ENCODE results near the gene S100A4.
A peak's percentile ranks its signal among the peaks of the same experiment; 100 is the strongest.
"Not testable (repeated sequence)": the region's sequence is repeated elsewhere in the genome, so short reads cannot be mapped to it uniquely, and the experiment has no call there.

The S100A4 gene

DNA sequence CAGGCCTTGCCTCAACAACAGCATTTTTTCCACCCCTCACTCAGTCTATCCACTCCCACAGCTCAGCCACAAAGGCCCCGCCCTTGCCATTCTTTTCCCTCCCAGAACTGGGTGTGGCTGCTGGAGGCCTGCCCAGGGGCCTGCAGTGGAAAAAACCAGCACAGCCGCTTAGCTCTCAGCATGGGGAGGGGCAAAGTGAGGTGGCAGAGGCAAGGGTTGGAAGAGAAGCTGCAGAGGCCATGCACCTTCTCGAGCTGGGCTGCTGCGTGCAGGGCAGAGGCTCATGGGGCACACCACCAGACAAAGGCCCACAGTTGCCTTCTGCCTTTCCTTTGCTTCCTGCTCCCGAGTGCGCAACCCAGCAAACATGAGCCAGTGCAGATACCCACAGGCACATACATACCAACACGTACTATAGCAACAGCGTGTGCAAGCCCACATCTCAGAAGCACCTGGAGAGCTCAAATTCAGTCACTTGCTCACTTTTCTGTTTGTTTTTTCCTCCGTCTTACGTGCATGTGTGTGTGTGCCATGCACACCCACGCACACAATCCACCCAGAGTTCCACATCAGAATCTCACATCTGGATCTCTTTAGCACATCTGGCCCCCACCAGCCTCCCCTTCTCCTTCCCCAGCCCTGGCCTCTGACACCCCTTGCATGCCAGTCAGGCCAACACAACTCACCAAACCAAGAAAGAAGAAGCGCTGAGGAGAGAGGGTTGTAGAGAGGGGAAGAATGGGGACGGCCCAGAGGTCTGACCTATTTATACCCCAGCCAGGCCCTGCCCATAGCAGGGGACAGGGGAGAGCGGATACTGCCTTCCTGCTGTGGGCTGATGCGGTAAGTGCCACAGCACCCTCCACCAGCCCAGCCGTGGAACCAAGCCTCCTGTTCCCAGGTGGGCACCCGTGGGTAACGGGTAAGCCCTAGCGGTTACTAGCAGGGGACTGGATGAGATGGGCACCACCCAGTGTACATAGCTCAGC, at the start of gene S100A4:
Gene S100A4, minus strand, starts transcription at position 740 of the 989 bp plus-strand sequence. CDS start 1,012 bp downstream, outside the sequence.
- peak; percentile 79 to 89 for DNase-seq

DNA sequence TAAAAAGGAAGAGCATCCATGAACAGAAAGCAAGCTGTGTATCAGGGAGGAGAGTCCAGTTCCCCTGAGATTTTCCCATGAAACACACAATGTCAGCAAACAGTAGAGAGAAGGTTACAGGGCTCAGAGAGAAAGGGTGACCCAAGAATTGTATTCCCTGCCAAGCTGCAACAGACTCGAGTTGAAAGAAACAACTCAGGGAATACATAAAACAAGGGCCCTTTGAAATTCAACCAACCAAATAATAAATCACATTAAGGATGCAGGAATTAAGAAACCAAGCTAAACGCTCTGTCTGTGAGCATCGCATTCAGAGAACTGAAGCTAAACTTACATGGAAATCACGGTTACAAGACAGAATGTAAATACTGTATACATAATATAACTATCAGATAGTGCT, 47.1 kb upstream of the S100A4 start:
- DNase-seq, result no peak

DNA sequence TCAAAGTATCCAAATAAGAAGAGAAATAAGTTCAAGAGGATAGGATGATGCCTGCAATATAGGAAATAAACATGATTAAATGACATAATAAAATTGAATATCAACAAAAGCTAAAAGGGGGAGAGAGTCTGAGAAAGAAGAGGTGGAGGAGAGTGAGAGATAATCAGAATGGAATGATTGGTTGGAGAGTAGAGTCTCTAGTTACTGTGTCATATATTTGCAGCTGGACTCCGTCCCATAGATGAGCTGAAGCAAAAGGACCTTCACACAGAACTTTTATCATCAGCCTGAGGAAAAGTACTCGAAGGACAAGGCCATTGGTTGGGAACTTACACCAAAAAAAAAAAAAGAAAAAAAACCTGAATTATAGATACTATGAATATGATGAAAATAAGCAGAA, 42.9 kb upstream of the S100A4 start:
- DNase-seq, result no peak

DNA sequence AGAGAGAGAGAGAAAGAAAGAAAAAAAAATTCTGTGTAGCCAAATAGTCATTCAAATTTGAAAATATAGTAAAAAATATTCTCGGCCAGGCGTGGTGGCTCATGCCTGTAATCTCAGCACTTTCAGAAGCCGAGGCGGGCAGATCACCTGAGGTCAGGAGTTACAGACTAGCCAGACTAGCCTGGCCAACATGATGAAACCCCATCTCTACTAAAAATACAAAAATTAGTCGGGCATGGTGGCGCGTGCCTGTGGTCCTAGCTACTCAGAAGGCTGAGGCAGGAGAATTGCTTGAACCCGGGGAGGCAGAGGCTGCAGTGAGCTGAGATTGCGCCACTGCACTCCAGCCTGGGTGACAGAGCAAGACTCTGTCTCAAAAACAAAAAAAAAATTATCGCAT, 42.4 kb upstream of the S100A4 start:
- not testable (repeated sequence) for DNase-seq

DNA sequence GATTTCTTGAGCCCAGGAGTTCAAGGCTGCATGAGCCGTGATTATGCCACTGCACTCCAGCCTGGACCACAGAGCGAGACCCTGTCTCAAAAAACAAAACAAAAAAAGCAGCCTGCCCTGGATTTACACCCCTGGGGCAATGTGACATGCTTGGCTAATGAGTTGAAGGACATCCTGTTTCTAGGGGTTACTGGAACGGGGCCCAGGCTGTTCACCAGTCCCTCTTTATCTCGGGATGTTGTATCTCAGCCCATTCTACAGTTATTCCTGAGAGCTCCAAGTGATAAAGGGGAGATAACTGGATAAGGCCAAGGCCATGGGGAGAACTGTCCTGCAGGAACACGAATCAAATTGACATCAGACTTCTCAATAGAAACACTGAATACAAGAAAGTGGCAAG, 41.7 kb upstream of the S100A4 start:
- DNase-seq, result no peak

DNA sequence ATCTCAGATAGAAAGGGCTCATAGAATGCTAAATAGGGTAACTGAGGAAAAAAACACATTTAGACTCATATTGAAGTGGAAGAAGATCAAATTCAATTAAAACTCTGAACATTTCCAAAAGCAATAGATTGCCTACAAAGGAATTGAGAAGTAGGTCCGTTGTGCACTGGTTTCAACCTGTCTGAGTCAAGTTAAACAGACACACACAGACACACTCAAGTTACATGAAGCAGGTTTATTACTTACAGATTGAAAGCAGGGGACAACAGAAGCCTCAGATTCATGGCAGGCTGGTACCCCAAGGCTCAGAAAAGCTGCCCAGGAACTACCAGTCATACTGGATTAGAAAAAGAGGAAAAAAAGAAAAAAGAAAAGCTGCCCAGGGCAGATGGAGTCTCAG, 40.7 kb upstream of the S100A4 start:
- no peak for DNase-seq

DNA sequence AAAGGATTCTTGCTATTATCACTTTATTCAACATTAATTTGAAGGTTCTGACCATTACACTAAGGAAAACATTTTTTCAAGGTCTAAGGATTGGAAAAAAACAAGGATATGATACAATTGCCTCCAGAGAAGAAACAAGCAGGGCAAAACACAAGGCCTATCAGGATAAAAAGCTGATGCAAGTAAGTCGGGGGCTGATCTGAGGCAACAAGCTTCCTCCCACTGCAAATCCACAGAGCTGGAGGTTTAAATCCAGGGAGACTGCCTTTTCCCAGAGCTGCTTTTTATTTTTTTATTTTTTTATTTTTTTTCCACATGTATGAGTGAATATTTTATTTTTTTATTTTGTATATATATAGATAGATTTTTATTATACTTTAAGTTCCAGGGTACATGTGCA, 39.4 kb upstream of the S100A4 start:
- no peak for DNase-seq

DNA sequence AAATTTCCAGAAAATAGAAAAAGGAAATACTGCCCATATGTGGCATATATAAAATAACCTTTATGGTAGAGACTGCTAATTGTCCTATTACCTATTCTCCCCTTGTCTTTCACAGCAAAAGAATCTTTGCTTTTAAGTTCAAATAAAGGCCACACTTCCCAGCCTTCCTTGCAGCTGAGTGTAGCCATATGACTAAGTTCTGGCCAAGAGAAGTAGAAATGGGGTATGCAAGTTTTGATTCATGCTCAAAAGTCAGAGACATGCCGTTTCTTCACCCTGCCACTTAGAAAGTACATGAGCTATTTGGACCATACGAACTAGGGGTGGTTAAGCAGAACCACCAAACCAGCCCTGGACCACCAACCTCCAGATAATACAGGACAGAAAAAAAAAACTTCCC, 38.4 kb upstream of the S100A4 start:
- DNase-seq, result no peak

DNA sequence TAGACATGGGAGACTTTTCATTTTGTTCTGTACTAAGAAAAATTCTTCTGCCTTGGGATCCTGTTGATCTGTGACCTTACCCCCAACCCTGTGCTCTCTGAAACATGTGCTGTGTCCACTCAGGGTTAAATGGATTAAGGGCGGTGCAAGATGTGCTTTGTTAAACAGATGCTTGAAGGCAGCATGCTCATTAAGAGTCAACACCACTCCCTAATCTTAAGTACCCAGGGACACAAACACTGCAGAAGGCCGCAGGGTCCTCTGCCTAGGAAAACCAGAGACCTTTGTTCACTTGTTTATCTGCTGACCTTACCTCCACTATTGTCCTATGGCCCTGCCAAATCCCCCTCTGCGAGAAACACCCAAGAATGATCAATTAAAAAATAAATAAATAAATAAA, 37.9 kb upstream of the S100A4 start:
- not testable (repeated sequence) for DNase-seq

DNA sequence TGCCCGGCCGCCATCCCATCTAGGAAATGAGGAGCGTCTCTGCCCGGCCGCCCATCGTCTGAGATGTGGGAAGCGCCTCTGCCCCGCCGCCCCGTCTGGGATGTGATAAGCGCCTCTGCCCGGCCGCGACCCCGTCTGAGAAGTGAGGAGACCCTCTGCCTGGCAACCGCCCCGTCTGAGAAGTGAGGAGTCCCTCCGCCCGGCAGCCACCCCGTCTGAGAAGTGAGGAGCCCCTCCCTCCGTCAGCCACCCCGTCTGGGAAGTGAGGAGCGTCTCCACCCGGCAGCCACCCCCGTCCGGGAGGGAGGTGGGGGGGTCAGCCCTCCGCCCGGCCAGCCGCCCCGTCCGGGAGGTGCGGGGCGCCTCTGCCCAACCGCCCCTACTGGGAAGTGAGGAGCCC, 37.2 kb upstream of the S100A4 start:
- not testable (repeated sequence) for DNase-seq

DNA sequence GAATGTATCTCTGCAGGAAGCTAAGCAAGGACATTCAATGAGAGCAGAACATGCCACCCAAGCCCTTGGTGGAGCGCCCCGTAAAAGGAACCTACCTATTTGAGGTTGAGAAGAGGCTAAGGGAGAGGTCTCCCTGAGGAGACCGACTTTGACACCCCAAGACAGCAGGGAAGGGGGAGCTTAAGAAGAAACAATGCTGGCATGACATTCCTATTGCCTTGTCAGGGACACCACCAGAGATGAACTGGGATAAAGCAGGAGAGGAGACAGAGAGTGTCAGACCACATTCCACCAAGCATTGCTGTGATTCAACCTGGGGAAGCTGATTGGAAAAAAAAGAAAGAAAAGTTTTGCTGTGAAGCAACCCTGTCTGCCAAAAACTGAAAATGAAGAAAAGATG, 33.3 kb upstream of the S100A4 start:
- DNase-seq, result no peak

DNA sequence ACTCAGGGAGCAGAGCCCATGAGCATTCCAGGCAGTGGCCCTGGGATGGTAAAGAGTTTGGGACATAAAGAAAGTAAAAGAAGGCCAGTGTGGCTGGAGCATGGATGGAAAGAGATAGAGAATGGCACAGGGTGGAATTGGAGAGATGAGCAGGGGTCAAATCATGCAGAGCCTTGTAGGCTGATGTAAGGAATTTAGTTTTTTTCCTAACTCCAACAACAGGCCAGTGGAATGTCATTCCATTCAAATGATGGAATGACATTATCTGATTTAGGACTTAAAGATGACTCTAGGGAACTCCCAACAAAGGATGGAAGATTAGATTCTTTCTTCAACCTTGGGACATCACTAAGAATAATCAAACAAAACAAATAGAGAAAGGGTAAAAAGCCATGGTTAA, 32.9 kb upstream of the S100A4 start:
- DNase-seq, result no peak

DNA sequence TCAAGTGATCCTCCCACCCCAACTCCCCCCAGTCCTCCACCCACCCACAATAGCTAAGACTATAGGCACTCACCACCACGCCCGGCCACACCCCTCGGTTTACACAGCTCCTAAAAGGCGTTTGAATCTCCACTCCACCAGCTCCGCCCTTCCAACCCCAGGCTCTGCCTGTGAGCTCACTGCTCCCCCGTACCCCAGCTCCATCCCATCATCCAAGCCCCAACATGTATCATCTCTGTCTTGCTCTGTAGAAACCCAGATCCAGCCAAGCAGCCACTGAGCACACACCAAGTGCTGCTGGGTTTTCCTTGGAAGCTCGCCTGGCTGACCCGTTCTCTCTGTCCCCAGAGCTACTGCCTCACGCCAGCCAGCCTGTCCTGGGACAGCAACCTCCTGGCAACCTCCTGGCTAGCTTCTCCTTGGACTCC, 32.0 kb upstream of the S100A4 start:
- DNase-seq, result no peak

DNA sequence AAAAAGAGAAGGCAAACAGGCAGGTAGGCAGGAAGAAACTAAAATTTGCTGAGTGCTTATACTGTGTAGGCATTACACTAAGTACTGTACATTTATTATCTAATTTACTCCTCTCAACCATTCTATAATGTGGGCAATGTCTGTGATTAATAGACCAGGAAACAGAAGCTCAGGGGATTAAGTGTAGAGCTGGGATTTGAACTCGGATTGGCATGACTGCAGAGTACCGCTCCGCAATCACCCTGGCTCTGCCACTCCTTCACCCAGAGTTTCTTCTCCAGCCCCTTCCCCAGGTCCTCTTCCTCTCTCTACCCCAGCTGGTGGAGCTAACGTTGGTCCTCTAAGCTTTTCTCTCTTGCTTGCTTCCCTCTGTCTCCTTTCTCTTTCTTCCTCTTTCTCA, 31.5 kb upstream of the S100A4 start:
- no peak for DNase-seq

DNA sequence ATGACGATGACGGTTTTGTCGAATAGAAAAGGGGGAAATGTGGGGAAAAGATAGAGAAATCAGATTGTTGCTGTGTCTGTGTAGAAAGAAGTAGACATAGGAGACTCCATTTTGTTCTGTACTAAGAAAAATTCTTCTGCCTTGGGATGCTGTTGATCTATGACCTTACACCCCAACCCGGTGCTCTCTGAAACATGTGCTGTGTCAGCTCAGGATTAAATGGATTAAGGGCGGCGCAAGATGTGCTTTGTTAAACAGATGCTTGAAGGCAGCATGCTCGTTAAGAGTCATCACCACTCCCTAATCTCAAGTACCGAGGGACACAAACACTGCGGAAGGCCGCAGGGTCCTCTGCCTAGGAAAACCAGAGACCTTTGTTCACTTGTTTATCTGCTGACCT, 29.9 kb upstream of the S100A4 start:
- DNase-seq, result not testable (repeated sequence)

DNA sequence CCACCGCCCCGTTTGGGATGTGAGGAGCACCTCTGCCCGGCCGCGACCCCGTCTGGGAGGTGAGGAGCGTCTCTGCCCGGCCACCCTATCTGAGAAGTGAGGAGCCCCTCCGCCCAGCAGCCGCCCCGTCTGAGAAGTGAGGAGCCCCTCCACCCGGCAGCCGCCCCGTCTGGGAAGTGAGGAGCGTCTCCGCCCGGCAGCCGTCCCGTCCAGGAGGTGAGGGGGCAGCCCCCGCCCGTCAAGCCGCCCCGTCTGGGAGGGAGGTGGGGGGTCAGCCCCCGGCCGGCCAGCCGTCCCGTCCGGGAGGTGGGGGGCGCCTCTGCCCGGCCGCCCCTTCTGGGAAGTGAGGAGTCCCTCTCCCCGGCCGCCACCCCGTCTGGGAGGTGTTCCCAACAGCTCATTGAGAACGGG, 29.5 kb upstream of the S100A4 start:
- not testable (repeated sequence) for DNase-seq

DNA sequence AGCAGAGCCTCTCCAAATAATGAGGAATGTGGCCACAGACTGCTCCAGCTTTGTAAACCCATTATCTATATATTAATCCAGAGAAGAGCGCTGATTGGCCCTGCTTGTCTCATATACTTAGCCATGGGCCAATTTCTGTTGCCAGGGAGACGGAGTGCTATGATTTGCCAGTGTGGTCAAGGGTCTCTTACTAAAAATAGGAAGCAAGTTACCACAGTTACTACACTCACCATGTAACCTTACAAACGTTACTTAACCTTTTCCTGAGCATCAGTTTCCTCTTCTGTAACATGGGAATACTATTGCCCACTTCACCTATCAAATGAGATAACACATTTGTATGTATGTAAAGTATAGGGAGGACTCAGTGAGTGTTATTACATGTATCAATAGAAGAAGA, 27.7 kb upstream of the S100A4 start:
- DNase-seq, result no peak

DNA sequence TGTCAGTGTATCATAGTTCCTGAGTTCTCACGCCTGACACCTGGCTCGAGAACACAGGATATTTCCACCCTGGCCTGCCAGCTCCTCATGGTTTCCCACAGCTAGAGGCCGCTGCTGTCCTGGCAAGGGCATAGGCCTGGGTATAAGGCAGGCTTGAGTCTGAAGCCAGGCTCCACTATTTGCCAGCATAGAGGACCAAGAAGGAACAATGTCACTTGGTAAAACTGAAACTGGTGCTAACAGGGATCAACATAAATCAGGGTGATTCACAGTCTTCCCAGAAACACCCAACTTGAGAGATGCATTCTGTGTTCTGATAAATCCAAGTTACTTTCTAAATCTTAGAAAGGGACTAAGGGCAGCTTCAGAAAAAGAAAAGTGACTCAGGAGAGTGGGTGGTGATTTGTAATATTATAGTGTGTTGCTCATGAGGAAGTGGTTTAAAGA, 27.0 kb upstream of the S100A4 start:
- DNase-seq, result peak; percentile 62 to 65

DNA sequence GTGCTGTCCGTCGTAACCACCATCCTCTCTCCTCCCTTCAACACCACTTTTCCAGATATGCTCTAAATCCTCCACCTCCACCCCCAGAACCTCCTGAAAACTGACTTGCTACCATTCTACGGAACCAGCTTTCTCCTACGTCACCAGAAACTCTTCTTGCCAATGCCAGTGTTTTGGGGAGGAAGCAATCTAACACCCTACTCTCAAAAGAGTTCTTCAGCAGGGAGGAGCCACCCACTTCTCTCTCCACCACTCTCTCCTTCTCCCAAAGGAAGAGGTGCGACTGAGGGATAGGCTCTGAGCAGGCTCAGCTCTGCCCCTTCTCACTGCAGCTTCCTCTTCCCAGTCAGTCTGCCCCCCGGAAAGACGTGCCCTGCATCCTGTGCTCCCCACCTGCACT, 26.1 kb upstream of the S100A4 start:
- DNase-seq, result no peak

DNA sequence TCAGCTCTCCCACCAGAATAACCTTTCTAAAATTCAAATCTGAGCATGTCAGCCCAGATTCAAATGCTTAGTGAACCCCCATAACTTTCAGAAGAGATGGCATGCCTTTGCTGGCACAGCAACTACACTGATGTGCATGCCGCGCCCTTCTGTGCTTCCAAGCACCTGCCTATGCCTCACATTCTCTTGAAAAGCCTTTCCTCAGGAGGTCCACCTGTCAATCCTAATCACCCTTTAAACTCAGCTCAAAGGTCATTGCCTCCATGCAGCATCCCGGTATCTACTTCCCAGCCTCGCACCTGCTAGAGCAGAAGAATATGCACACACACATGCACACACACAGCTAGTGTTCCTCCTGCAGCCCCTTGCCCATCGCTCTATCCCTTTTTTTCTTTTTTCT, 25.3 kb upstream of the S100A4 start:
- DNase-seq, result no peak

DNA sequence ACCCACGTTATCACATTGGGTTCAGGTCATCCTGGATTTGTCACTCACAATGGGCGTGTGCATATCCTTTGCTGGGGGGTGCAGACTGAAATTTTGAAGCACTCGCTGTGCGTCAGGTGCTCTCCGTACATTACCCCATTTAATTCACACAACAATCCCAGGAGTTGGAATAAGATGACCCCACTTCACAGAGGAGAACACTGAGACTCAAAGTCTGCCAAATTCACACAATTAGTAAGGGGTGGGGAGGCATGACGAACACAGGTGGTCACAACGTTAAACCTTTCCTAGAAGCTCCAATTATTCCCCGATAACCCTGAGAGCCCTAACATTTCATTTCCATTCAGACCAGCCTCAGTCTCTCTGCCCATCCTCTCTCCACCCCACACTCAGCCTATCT, 23.9 kb upstream of the S100A4 start:
- DNase-seq, result no peak

DNA sequence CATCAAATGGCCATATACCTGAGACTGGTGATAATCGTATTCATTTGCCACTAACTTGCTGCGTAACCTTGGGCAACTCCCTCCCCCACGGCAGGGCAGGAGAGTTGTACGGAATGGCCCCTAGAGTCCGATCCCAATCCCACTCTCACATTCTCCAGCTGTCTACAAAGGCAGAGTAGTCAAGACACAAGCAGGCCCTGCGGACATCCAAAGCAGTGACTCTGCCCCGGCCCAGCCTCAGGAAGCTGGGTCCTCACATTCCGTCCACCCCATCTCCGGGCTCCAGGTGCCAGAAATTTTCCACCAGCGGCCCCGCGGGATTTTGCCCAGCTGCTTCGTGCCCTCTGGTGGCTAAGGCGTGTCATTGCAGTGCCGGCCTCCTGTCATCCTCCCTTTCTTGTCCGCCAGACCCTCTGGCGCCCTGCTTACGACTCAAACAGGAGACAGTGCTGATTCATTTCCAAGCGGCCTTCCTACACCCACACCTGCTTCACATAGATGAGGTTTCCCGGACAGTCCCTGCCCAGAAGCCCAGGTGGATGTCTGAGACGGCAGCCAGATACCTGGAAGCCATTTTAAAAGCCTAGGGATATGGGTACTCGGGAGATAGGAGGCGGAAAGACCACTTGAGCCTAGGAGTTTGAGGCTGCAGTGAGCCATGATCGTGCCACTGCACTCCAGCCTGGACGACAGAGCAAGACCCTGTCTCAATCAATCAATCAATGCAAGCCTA, 22.9 kb upstream of the S100A4 start:
- peak; percentile 76 to 84 for DNase-seq

DNA sequence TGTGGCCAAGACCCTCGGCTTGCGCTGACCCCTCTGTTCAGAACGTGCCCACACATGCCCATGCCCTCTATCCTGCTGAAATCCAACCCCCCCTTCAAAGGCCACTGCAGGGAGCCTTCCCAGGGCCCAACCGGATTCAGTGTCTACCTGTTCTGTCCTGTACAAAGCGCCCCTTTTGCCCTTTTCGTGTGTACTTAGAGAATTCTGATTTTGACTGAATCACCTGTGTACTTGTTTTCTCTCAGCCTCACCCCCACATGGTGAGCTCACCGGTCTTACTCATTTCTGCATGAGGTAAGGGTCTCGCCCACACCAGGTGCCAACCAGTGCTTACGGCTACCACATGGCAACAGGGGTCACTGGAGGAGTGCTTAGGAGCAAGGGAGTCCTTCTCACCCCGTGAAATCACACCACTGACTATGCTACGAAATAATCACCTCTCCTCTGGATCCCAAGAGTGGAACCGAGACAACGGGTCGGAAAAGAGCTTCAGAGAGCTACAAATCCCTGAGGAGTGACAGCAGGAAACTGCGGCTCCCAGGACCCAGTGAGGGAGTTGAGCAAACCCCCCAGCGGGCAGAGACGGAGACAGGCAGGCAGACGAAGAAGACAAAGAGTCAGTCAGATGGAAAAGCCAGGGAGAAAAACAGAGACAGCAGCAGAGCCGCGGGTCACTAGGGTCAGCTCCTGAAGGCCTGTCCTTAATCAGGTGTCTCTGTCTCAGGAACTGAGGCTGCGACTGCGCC, 22.2 kb upstream of the S100A4 start:
- no peak for DNase-seq
